Transverse colon (tissue), 4 donors: Measurements from ENCODE around the gene ZNF205. TPM values are rescaled to one million over a fixed set of nuclear protein-coding genes. Genes with fewer than 3 reads are reported as not detected.

Source experiments
- DNase-seq: peaks from one replicate; pipeline ENCODE4 v3.0.0-alpha.2; 2019
- H3K27ac ChIP-seq, 4 donors: fragments of 200-600 bp; sonication (generic); 2 replicates each; pipeline ENCODE4 v1.5.1; 2016 to 2018; ENCODE audit warnings: inconsistent platforms in 4 of 4
- H3K27me3 ChIP-seq: fragments of 200-600 bp; sonication (generic); 2 replicates; pipeline ENCODE4 v1.5.1; 2017; ENCODE audit warnings: inconsistent platforms
- H3K36me3 ChIP-seq, 4 donors: fragments of 200-600 bp; sonication (generic); 2 replicates each; pipeline ENCODE4 v1.5.1; 2017 to 2019; ENCODE audit warnings: inconsistent platforms in 4 of 4
- H3K4me1 ChIP-seq, 4 donors: fragments of 200-600 bp; sonication (generic); 2 replicates each; pipeline ENCODE4 v1.5.1; 2017 to 2020; ENCODE audit warnings: inconsistent platforms in 4 of 4
- H3K4me3 ChIP-seq, 4 donors: fragments of 200-600 bp; sonication (generic); 1 replicate in 1 of 4; 2 replicates in 3 of 4; pipeline versions ENCODE4 v1.5.1 to v1.6.1; 2017 to 2019; ENCODE audit warnings: inconsistent platforms in 4 of 4
- H3K9me3 ChIP-seq, 2 donors: fragments of 200-600 bp; sonication (generic); 2 replicates each; pipeline ENCODE4 v1.5.1; 2017 to 2019; ENCODE audit warnings: inconsistent platforms in 2 of 2
- CTCF ChIP-seq, 5 experiments: fragments of 200-600 bp in 3 of 5; fragments of 450-650 bp in 2 of 5; sonication (generic) in 3 of 5; IDR thresholded peaks; 1 replicate in 2 of 5; 2 replicates in 3 of 5; pipeline ENCODE4 v1.5.1; 2016 to 2017; ENCODE audit warnings: antibody characterized with exemption in 5 of 5, inconsistent platforms in 3 of 5, mild to moderate bottlenecking in 2 of 5, moderate library complexity in 1 of 5
- EP300 ChIP-seq: sonication (generic); formaldehyde crosslinking; IDR thresholded peaks from one replicate; pipeline ENCODE4 v1.6.1; 2017; ENCODE audit warnings: antibody characterized with exemption, low read depth
- POLR2A ChIP-seq: fragments of 450-650 bp; IDR thresholded peaks from one replicate; pipeline ENCODE4 v1.6.1; 2016; ENCODE audit warnings: antibody characterized with exemption, mild to moderate bottlenecking, moderate library complexity
- POLR2AphosphoS5 ChIP-seq, 3 donors: sonication (generic); formaldehyde crosslinking; IDR thresholded peaks; one replicate each; pipeline ENCODE4 v1.6.1; 2016; ENCODE audit warnings: antibody characterized with exemption in 3 of 3
- WGBS, 2 donors: methylation state at CpG; one replicate each; pipeline ENCODE4 v1.1.5; 2018; ENCODE audit warnings: low coverage in 1 of 2; 5-methylcytosine and 5-hydroxymethylcytosine counted together
- in situ Hi-C, 4 donors: fragments of 200-750 bp; cut with MboI; loops; one replicate each; pipeline versions ENCODE4 v1.15.0 to v1.15.1; 2017; ENCODE audit warnings: low sequenced_read_pairs in 3 of 4, low pct_ligation_motif_present in 1 of 4, low pct_unique_long_range_greater_than_20kb in 1 of 4
- intact Hi-C: fragments of 100-400 bp; cut with DNase I; formaldehyde crosslinking; loops from one replicate; pipeline ENCODE4 v1.15.1; 2023; ENCODE audit warnings: low total_unique reads
- total RNA-seq, 4 donors: library from RNA; depleted of rRNA; stranded (reverse); fragments of >200 nt; gene quantifications; one replicate each; pipeline ENCODE4 v1.1.0, GENCODE V29; 2016

ZNF205 gene
- total RNA-seq, 4 donors from 2014 or later = 5.2 to 16.3 (median 15.5) TPM

- Histone ChIP-seq H3K4me1 (peaks cover 18 to 54% (median 33%) of the 10 kb centered on the region in 4 donors), H3K36me3 (no peaks in the 10 kb centered on the region), H3K9me3 (no peaks in the 10 kb centered on the region), H3K4me3 (no peak overlapping the region), H3K27ac (no peak overlapping the region), H3K27me3 (no peaks in the 10 kb centered on the region)
- intact Hi-C loops (no loop called here), in situ Hi-C loops (loop anchor here in 1 of 4 donors (25.0 kb wide), 1 partner anchor 95 kb away; the partner anchor contains the start of genes BICDL2 and MMP25)
- 60 to 72% methylated on average over 3 to 12 of the region's 12 CpGs for WGBS, 2 donors
- peak; percentile 55 for DNase-seq
- TF ChIP-seq EP300 (no peak), CTCF (IDR thresholded peaks at IDR 0.05) (peak; percentile 41 to 65 (median 44))
Observed at GRCh38 chr16:3131755-3132377, 19.5 kb downstream of the ZNF205 start.

DNA sequence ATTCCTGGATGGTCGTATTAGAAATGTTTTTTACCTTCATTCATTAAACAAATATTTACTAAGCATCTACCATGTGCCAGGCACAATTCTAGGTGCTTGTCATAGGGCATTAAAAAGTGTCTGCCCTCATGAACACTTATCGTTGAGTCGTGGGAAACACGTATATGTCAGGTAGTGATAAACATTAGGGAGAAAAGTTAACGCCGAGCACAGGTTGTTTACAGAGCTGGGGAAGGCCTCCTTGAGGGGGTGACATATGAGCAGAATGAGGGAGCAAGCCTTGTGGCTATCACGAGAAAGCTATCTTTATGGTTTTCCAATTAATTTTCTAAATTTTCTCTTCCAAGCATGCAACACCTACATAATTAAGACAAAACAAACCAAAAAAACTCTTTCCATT, 21.5 kb downstream of the ZNF205 start:
- Histone ChIP-seq H3K27ac (peak overlapping the region; percentile 96 to 99 (median 99)), H3K9me3 (no peaks in the 10 kb centered on the region), H3K4me3 (peak overlapping the region; percentile 76 to 99 (median 91)), H3K36me3 (no peaks in the 10 kb centered on the region), H3K27me3 (no peaks in the 10 kb centered on the region), H3K4me1 (peaks cover 14 to 45% (median 28%) of the 10 kb centered on the region in 4 donors)
- WGBS, 2 donors = 6 to 7% methylated on average over 7 of the region's 7 CpGs
- intact Hi-C loops (no loop called here), in situ Hi-C loops (loop anchor here in 1 of 4 donors (25.0 kb wide), 1 partner anchor 97 kb away; the partner anchor contains the start of genes BICDL2 and MMP25)
- no peak for DNase-seq
- TF ChIP-seq POLR2A (no peak), EP300 (no peak), CTCF (IDR thresholded peaks at IDR 0.05) (no peak), POLR2AphosphoS5 (IDR thresholded peaks at IDR 0.05) (no peak)

GRCh38 chr16:3134338-3135125, 22.1 kb downstream of the ZNF205 start, which contains the start of gene ZNF213:
ZNF213 (plus strand) TSS chr16:3135029; CDS start chr16:3137281, 2,252 bp downstream.
- peak within 1 kb of the TSS; percentile 96 to 99 (median 99) for H3K27ac ChIP-seq

More at GRCh38 chr16:3134338-3135125, 22.1 kb downstream of the ZNF205 start, which contains the start of gene ZNF213:
- H3K4me3 ChIP-seq = peak within 1 kb of the TSS; percentile 76 to 99 (median 92)
- no peaks in the 10 kb centered on the region for H3K36me3 ChIP-seq
- H3K4me1 ChIP-seq = peaks cover 12 to 38% (median 24%) of the 10 kb centered on the region in 4 donors
- in situ Hi-C loops = loop anchor here in 1 of 4 donors (25.0 kb wide), 1 partner anchor 97 kb away; the partner anchor contains the start of genes BICDL2 and MMP25
- H3K27me3 ChIP-seq = no peaks in the 10 kb centered on the region
- H3K9me3 ChIP-seq = no peaks in the 10 kb centered on the region
- DNase-seq = peak; percentile 97
- intact Hi-C loops = no loop called here
- 0% methylated on average over 11 to 51 of the region's 63 CpGs for WGBS, 2 donors
- TF ChIP-seq POLR2A (peak; percentile 95), POLR2AphosphoS5 (IDR thresholded peaks at IDR 0.05) (peak; percentile 96 to 98 (median 97)), EP300 (no peak), CTCF (IDR thresholded peaks at IDR 0.05) (peak in 1 of 5 experiments; percentile 12)
